ENCODE data around the gene DNAJB6.

- TF ChIP-seq CTCF (IDR thresholded peaks at IDR 0.05) (no peak), POLR2A (IDR thresholded peaks at IDR 0.05) (no peak)
These were observed 41.6 kb downstream of the DNAJB6 start for GRCh38 chr7:157378390-157378789.
